ENCODE results near the gene SMARCD3.

DNA sequence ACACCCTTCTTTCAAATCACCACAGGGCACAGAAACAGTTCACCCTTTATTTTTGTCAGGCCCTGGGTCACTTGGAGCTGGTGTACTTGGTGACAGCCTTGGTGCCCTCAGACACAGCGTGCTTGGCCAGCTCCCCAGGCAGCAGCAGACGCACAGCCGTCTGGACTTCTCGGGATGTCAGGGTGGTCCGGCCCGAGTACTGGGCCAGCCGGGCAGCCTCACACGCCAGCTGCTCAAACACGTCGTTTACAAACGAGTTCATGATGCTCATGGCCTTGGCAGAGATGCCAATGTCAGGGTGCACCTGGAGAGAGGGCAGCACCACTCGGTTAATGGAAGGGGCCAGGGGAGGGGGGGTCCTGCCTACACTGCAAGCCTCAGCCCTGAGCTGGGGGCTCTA is 40.7 kb downstream of the SMARCD3 start:
- no peak for TF ChIP-seq CTCF (conservative IDR thresholded peaks at IDR 0.05)
- TF ChIP-seq EZH2 (IDR thresholded peaks at IDR 0.05; ENCODE audit: low read depth) = no peak
